HG02884 (cell line): ENCODE data around the gene WDR5B.
A peak's percentile ranks its signal among the peaks of the same experiment; 100 is the strongest.

Source experiments
- ATAC-seq: cut with Tn5 transposase; IDR thresholded peaks from one replicate; pipeline ENCODE4 v1.9.1; 2021; ENCODE audit warnings: mild to moderate bottlenecking, moderate library complexity; ENCODE audit not compliant: unreplicated experiment

The WDR5B gene

DNA sequence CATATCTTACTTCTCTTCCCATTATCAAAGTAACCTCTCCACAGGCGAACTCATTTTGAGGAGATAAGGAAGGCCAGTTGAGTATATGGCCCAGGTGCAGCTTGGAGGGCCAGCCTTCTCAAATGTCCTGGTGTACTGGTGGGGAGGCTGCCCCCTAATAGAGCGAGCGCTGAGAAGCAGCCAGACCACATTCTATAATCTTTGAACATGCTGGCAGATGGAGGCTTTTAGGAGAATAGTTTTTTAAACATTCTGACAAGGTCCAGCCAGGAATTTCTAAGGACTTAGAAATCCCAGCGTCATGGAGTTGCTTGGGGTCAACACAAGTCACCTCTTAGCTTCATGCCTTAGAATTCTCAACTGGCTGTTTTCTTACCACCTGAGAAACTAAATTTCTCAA lies 5.8 kb downstream of the WDR5B start:
- no peak for ATAC-seq

DNA sequence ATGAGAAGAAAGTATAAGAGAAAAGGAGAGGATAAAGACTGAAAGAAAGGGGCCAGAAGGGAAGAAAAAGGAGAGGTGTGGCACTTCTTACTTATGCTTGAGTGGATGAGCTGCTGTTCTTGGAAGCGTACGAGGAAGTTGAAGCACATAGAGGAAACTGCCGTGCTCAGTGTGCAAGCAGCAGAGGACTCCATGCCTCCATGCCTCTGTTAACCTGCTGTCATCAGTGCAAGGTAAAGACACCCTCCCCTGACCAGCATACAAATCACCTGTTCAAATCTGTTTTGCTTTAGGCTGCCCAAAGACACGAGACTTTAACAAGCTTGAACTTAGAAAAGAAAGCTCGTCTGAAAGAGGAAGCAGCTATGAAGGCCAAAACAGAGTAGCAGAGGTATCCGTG lies 6.4 kb downstream of the WDR5B start:
- no peak for ATAC-seq

DNA sequence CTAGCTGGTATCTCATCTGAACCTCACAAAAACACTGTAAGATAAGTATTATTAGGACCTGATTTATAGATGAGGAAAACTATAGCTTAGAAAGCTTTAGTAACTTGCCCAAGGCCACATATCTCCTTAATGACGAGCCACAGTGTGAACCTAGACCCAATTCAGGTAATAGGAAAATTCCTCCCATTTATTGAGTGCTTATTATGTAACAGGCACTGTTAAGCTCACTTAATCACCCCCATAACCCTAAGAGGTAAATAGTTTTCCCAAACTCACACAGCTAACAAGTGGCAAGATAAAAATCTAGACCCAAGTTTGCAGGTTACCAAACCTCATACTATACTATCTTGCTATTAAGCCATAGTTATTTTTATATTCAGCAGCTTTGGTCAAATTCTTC lies 7.9 kb downstream of the WDR5B start:
- no peak for ATAC-seq

DNA sequence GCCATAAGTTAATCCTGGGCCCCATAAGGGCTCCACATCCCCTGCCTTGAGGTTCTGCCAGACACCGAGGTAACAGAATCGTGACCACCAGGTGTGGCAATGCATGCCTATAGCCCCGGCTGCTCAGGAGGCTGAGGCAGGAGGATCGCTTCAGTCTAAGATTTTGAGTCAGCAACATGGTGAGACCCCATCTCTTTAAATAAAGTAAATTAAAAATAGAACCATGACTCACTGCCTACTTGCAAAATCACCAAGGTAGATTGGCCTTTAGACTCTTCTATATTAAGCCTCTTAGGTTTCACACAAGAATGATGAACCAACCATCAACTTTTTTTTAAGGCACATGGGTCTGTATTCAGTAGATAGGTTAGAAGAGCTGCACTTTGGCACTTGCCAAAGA lies 9.7 kb downstream of the WDR5B start:
- no peak for ATAC-seq

DNA sequence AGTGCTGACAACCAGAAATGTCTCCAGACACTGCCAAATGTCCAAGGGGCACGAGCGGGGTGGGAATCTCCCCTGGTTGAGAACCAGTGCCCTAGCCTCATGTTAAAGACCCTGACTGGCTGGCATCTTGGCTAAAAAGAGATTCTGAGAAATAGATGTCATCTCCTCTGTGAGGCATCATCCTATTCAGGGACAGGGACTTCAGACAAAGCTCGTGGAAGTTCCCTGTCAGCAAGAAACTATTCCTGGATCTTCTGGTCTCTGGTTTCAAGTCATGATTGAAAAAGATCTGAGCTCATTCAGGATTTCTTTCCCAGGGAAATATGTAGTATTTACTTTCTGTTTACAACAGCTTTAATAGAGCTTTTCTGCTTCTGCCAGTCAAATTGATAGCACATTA lies 10.8 kb downstream of the WDR5B start:
- no peak for ATAC-seq

DNA sequence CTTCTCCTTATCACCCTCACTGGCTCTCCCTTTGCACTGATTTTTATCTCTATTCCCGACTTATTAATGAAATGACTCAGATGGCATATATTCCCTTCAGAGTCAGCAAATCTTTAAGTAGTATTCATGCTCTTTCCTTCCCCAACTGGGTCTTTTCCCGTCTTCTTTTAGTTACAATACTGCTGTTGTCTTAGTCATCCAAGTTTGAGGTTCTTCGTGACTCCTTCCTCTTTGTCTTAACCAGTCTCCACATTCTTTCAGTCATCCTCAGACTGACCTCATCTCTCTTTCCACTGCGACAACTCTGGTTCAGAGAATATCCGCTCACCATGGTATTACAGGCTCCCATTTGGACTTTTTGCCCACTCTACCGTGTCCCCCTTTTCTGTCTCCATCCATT lies 12.4 kb downstream of the WDR5B start:
- ATAC-seq: no peak

DNA sequence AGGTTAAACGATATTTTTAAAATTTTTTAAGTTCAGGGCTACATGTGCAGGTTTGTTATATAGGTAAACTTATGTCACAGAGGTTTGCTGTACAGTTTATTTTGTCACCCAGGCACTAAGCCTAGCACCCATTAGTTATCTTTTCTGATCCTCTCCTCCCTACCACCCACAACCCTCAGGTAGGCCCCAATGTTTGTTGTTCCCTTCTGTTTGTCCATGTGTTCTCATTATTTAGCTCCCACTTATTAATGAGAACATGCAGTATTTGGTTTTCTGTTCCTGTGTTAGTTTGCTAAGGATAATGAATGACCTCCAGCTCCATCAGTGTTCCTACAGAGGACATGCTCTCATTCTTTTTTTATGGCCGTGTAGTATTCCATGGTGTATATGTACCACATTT lies 16.9 kb downstream of the WDR5B start:
- ATAC-seq: no peak

DNA sequence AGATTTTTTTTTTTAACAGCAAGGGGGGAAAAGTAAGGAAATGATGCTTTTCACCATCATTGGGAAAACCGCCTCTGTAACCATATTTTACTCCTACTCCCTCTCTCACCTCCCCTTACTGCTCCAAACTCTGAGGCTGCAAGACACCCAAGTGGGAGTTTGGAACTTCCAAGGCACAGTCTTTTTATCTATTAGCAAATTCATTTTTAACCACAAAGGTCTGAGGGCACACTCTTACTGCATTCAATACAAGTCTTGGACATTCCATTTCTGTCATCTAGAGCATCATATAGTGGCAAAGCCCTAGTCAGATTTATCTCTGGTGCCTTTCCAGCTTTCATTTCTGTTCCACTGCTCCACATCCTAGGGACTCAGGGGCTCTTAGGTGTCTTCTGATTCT lies 18.7 kb downstream of the WDR5B start:
- no peak for ATAC-seq

DNA sequence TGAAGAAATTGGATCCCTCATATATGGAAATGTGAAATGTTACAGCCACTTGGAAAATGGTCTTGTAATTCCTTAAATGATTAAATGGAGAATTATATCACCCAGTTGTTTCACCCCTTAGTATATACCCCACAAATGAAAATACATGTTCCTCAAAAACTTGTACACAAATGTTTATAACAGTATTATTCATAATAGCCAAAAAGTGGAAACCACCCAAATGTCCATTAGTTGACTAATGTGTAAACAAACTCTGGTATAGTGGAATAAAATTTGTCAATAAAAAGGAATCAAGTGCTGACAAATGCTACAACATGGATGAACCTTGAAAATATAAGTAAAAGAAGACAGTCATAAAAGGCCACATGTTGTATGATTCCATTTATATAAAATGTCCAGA lies 19.4 kb downstream of the WDR5B start:
- ATAC-seq: no peak

DNA sequence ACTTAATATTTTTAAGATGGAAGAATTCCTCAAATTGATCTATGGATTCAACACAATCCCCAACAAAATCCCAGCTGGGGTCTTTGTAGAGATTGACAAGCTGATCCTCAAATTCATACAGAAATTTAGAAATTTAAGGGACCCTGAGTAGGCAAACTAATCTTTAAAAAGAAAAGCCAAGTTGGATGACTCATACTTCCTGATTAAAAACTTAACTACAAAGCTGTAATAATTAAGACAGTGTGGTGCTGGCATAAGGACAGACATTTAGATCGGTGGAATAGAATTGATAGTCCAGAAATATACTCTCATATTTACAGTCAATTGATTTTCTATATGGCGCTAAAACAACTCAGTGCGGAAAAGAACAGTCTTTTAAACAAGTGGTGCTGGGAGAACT lies 20.3 kb downstream of the WDR5B start:
- no peak for ATAC-seq

DNA sequence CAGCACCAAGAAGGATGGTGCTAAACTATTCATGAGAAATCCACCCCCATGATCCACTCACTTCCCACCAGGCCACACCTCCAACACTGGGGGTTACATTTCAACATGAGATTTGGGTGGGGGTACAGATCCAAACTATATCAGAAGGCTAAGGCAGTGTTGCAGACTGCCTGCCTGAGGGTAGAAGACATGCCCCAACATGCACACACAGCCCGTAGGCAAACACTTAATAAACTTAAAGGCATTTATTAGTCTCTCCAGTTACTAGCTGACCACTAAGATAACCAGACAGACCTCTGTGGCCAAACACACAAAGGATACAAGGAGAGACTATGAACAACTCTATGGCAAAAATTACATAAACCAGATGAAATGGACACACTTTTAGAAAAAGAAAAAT lies 21.7 kb downstream of the WDR5B start:
- no peak for ATAC-seq

DNA sequence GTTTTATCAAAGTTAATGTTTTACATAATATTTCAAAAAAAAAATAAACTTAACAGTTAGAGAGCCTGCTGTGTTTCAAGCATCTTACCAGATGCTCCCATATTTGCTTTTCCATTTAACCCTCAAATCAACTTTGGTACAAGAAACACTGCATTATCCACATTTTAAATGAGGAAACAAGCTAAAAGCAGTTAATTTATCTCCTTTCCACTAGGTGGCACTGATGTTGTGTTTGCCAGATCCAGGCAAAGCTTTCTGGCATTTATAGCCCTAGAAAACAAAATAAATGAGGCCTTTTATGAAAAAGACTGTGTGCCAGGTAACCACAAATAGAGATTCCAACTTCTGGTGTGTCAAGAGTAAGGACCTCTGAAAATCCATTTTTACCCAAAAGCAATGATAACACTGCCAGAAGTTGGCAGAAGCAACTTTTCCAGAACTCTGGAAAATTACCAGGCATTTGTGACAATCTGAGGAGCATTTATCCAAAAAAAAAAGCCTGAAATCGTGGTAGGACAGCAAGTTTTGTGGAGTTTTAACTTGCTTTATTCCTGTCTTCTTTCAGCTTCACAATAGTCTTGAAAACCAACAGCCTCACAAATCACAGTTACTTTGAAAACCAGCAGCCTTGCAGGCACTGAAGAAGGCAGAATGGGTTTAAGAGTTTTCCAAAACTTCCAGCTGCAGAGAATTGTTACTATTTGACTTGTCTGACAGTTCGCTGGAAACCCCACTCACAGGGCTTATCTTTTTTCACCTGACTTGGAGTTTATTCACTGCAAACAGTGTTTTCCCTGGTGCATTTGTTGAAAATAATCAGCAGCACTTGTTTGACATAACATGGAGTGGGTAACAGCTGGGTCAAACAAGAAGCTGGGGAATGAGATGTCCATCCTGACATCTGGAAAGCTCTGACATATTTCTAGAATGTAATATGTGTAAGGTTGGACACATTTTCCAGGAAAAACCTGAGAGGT lies 22.7 kb downstream of the WDR5B start:
- ATAC-seq: no peak

DNA sequence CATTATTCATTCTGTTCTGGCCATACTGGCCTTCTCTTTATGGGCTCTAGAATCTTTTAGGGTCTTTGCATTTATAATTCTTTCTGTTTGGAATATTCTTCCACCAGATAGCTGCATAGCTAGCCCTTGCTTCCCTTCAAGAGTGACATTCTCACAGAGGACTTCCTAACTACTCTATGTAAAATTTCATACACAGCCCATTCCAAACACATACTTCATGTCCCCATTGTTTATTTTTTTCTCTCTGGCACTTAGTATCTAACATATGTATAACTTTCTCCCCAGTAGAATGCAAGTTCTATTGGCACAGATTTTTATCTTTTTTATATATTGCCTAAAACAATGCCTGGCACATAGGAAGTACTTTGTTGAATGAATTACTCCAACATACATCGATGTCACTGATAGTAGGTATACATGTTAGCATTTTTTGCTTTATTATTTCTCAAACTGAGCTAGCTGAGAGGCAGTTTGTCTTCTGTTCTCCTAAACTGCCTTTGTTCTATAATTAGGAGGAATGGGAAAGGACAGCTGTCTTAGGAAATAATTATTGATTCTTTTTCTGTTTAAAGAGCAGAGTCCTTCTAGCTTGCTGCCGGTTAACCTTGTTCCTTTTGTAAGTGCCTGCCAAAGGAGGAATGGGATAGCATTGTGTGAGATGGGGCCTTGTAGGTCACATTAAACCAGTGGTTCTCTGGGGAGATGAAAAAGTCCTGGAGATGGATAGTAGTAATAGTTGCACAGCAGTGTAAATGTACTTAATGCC lies 24.0 kb downstream of the WDR5B start:
- no peak for ATAC-seq

DNA sequence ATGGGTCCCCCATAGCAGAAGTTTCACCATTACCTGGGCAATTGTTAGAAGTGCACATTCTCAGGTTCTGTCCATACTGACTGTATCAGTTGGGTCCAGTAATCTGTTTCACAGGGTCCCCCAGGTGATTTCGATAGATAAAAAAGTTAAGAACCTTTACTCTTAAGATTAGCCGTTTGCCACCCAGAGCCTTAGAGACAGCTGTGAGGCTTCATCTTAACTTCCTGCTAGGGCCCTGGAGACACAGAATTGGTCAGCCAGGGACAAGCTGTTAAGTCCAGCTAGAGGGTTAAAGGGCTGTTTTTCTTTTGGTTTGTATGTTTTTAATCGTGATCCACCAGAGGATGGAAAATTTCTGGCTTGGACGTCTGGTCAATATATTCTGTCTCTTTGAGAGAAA lies 25.2 kb downstream of the WDR5B start:
- ATAC-seq: no peak

DNA sequence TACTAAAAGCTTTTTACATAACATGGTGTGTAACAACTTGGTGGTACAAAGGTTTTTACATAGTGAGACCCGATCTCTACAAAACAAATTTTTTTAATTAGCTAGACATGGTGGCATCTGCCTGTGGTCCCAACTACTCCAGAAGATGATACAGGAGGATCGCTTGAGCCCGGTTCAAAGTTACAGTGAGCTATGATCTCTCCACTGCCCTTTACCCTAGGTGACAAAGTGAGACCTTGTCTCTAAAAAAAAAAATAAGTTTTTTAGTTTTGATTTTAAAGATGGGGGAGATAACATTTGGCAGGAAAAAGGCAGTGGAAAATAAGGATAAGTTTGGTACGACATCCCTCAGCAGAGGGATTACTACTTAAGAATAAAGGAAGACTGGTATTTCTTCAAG lies 26.0 kb downstream of the WDR5B start:
- ATAC-seq: no peak

DNA sequence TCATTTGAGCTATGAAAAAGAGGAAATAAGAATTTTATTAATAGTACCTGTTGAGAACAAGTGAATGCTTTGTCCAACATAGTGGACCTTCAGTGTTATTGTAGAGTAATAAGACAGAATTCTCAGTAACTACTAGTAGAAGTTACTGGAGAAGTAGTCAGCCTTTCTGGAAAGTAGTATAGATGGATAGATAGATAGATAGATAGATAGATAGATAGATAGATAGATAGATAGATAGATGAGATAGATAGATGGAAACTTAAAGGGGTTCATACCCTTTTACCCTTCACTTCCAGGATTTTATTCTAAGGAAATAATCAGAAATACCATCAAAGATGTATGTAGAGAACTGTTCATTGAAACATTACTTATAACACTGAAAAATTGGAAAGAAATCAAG lies 26.7 kb downstream of the WDR5B start:
- no peak for ATAC-seq

DNA sequence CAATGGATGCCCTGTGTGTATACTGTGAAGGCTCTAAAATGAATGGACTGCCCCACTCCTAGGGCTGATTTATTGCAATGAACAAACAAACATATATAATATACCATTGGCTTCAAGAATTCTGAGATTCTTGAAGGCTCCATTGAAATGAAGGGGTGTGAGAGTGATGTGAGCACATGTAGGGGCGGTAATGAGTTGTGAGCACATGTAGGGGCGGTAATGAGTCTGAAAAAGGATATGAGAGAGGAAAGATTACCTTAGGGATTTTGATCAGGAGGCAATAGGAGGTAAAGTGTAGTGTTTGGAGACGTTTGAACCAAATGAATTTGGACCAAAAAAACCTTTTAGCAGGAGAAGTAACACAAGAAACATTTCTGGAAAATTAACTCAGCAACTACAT lies 28.2 kb downstream of the WDR5B start:
- no peak for ATAC-seq

DNA sequence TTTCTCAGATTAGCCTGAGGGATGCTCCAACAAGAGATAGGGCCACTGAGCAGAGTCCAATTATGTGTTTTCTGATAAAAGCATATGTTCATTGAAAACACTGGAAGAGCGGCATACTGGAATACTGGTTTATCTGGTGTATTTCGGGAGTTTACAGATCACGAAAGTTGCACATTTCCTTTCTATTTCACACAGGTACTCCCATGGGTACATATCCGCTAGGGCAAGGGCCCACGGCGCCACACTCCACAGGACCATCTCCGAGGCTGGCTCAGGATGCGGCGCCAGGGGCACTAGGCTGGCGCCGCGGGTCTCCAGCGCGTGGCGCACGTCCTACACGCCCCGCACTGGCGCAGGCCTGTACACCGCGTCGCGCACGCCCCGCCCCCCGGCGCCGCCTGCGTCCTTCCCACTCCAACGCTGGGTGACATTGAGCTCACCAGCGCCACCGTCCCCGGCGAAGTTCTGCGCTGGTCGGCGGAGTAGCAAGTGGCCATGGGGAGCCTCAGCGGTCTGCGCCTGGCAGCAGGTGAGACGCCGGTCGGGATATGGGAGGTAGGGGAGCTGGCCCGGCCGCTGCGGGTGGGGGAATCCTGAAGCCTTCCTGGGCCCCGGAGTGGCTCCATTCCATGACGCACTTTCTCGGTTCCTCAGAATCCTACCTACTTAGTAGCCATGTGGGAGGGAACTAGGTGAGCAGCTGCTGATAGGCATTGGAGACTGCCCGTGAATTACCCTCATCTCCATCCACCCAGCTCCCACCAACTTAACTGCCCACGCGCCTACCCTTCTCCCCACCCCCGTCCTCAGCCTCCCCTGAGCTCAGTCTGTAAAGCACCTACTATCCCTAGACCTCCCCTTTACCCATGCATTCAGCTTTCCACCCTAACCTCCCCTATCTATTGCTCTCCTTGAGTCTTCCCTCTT lies 31.8 kb downstream of the WDR5B start, which contains the start of gene FAM162A:
TSS of gene FAM162A (plus strand) at position 412 of the 927 bp plus-strand sequence. CDS start at position 496, 84 bp downstream.
- ATAC-seq: peak; percentile 85

DNA sequence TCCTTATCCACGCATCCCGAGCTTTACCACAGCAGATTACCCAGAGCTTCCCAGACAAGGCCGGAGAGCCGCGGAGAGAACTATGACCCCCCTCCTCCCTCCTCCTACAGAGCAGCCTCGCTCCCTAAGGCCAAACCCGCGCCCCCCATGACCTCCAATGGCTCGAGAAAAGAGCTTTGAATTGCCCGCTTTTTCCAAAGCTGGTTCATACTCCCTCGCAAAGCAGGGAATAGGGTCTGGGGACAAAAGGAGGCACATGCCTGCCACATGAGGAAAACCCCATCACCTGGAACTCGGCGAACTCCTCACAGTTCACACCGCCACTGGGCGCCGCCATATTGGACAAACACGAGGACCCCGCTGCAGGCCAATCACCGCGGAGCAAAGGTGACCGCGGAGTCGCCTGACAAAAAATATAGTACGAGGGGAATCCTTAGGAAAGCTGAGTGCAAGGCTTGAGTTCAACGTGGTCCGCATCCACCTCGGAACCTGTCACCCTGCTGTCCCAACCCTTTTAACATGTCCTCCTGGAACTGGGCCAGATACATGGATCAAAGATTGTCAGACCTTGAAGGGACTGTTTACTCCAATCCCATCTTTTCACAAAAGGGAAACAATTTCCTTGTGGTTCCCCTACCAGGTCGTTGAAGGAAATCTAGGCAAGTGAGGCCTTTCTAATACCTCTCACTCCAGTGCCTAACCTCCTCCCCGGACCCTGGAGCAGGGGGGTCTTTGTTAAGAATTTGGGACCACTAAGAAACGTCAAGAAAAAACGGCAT lies 32.8 kb downstream of the WDR5B start, which contains the start of gene MIX23:
TSS of gene MIX23 (minus strand) at position 344 of the 779 bp plus-strand sequence. CDS start at position 337, 7 bp downstream.
- ATAC-seq: peak; percentile 37

DNA sequence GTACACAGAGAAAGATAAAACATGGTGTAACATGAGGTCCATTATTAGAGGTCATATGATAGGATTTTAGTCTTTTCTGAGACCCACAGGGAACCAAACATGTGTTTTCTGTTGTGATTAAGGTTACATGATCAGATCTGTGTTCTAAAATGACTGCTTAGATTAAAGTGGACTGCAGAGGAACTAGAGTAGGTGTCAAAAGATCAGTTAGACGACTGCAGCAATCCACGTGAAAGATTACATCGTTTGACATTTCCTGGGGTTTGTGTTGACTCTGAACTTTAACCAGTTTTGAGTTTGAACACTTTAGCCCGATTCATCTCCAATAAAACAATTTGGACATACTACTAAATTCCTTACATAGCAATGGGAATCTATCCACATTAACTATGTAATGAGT lies 37.9 kb downstream of the WDR5B start:
- no peak for ATAC-seq
